Measurements from ENCODE around the gene ANK2. TPM values are rescaled to one million over a fixed set of nuclear protein-coding genes. Genes with fewer than 3 reads are reported as not detected.
"Not testable (repeated sequence)": the region's sequence is repeated elsewhere in the genome, so short reads cannot be mapped to it uniquely, and the experiment has no call there.

ANK2 gene
- total RNA-seq, 1 experiment from 2014 or later: 5.6 TPM

- Histone ChIP-seq H3K9ac (ENCODE audit: low read length) (no peak overlapping the region), H4K20me1 (ENCODE audit: insufficient read depth) (no peaks in the 10 kb centered on the region), H3K79me2 (ENCODE audit: insufficient read depth, low read length) (no peaks in the 10 kb centered on the region), H3K27me3 (ENCODE audit: insufficient read depth, low read length) (no peaks in the 10 kb centered on the region), H3K9me2 (ENCODE audit: insufficient read depth) (no peaks in the 10 kb centered on the region), H2AFZ (ENCODE audit: low read depth, low read length, poor library complexity, severe bottlenecking) (no peak overlapping the region), H3K27ac (ENCODE audit: low read depth, low read length) (no peak overlapping the region), H3K4me1 (ENCODE audit: control insufficient read depth in 1 of 2, insufficient read depth in 2 of 2, low read length in 2 of 2) (peaks cover 0 to 8% of the 10 kb centered on the region in 2 experiments; a peak in 1 of 4 replicates), H3K4me2 (ENCODE audit: low read length) (no peak overlapping the region), H3K9me3 (ENCODE audit: control insufficient read depth in 1 of 2, insufficient read depth in 1 of 2, low read depth in 1 of 2, low read length in 2 of 2) (no peaks in the 10 kb centered on the region), H3K4me3 (replicated peaks in 1 of 2; ENCODE audit: low read depth in 1 of 2, low read length in 2 of 2) (no peak overlapping the region), H3K36me3 (ENCODE audit: control insufficient read depth in 1 of 2, insufficient read depth in 2 of 2, low read length in 2 of 2) (no peaks in the 10 kb centered on the region)
- intact Hi-C loops (cut with micrococcal nuclease): no loop called here
- RAD21 ChIA-PET (ENCODE audit: low non-redundant PET in 1 of 2, low total read pairs in 2 of 2, uncharacterized antibody in 2 of 2, unreplicated experiment in 2 of 2): no interaction called here
- CTCF ChIA-PET: no interaction called here
- BruUV-seq (replicated peaks): no TSS peak
- DNase-seq (ENCODE audit: low read depth, low spot score): no peak
- TF ChIP-seq SRF (IDR thresholded peaks at IDR 0.05; ENCODE audit: low read depth): no peak
- TF ChIP-seq SP1 (IDR thresholded peaks at IDR 0.05; ENCODE audit: low read depth): no peak
- ATAC-seq: no peak
- POLR2A ChIA-PET: no interaction called here
Observed at GRCh38 chr4:113065629-113066028, 16.2 kb downstream of the ANK2 start.

DNA sequence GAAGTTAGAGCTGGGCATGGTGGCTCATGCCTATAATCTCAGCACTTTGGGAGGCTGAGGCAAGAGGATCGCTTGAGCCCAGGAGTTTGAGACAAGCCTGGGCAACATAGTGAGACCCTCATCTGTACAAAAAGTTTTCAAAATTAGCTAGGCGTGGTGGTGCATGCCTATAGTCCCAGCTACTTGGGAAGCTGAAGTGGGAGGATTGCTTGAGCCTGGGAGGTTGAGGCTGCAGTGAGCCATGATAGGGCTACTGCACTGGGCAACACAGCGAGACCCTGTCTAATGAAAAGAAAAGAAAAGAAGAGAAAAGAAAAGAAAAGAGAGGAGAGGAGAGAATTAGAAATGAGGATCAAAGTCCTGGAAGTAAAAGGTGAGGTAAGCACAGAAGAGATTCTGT lies 19.3 kb downstream of the ANK2 start:
- H3K9me3 ChIP-seq (ENCODE audit: control insufficient read depth in 1 of 2, insufficient read depth in 1 of 2, low read depth in 1 of 2, low read length in 2 of 2); H3K36me3 ChIP-seq (ENCODE audit: control insufficient read depth in 1 of 2, insufficient read depth in 2 of 2, low read length in 2 of 2); DNase-seq (ENCODE audit: low read depth, low spot score); POLR2A ChIA-PET; H3K27ac ChIP-seq (ENCODE audit: low read depth, low read length); H3K4me1 ChIP-seq (ENCODE audit: control insufficient read depth in 1 of 2, insufficient read depth in 2 of 2, low read length in 2 of 2); RAD21 ChIA-PET (ENCODE audit: low non-redundant PET in 1 of 2, low total read pairs in 2 of 2, uncharacterized antibody in 2 of 2, unreplicated experiment in 2 of 2); H3K79me2 ChIP-seq (ENCODE audit: insufficient read depth, low read length); H3K9me2 ChIP-seq (ENCODE audit: insufficient read depth); intact Hi-C loops (cut with micrococcal nuclease); ATAC-seq; H3K4me2 ChIP-seq (ENCODE audit: low read length); H3K27me3 ChIP-seq (ENCODE audit: insufficient read depth, low read length); H3K9ac ChIP-seq (ENCODE audit: low read length); CTCF ChIA-PET; H2AFZ ChIP-seq (ENCODE audit: low read depth, low read length, poor library complexity, severe bottlenecking); H3K4me3 ChIP-seq (replicated peaks in 1 of 2; ENCODE audit: low read depth in 1 of 2, low read length in 2 of 2); BruUV-seq (replicated peaks); H4K20me1 ChIP-seq (ENCODE audit: insufficient read depth): not testable (repeated sequence)

DNA sequence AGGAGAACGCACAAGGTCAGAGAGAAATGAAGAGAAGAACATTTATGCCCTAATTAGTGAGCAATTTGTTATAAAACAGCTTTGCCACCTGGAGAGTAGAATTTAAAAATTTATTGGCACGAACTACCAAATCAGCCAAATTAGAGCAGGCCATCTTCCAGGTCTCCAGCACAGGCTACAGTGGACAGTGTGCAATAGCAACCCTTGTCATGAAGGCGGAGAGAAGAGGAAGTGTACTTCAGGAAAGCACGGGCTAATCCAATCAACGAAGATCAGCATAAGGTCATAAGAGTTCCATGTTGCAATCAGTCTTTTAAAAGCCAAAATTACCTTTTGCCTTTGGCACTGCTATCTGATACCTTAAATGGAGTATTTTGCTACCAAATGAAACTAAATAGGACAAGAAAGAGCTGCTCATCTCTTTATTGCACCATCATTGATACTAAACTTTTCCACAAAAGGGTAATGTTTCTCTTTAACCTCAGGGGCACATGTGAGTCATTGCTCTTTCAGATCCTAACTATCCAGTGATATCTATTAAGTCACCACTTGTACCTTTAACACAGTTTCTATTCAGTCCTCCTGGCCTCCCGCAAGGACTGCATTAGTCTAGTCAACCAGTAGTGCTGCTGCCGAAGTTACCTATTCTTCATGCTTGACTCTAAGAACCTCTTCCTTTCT lies 19.9 kb downstream of the ANK2 start:
- peaks cover 0 to 8% of the 10 kb centered on the region in 2 experiments; a peak in 1 of 4 replicates for H3K4me1 ChIP-seq (ENCODE audit: control insufficient read depth in 1 of 2, insufficient read depth in 2 of 2, low read length in 2 of 2)
- H3K36me3 ChIP-seq (ENCODE audit: control insufficient read depth in 1 of 2, insufficient read depth in 2 of 2, low read length in 2 of 2): no peaks in the 10 kb centered on the region
- no peaks in the 10 kb centered on the region for H3K27me3 ChIP-seq (ENCODE audit: insufficient read depth, low read length)
- ChIA-PET CTCF (no interaction called here), RAD21 (ENCODE audit: low non-redundant PET in 1 of 2, low total read pairs in 2 of 2, uncharacterized antibody in 2 of 2, unreplicated experiment in 2 of 2) (no interaction called here), POLR2A (no interaction called here)
- no peak overlapping the region; the same call in 1 of the 2 replicates for H3K4me2 ChIP-seq (ENCODE audit: low read length)
- ATAC-seq (peak; percentile 55; the same call in 1 of the 2 replicates), DNase-seq (ENCODE audit: low read depth, low spot score) (no peak)
- no TSS peak for BruUV-seq (replicated peaks)
- H3K9me2 ChIP-seq (ENCODE audit: insufficient read depth): no peaks in the 10 kb centered on the region
- no peak overlapping the region for H2AFZ ChIP-seq (ENCODE audit: low read depth, low read length, poor library complexity, severe bottlenecking)
- H3K79me2 ChIP-seq (ENCODE audit: insufficient read depth, low read length): no peaks in the 10 kb centered on the region
- H3K4me3 ChIP-seq (replicated peaks in 1 of 2; ENCODE audit: low read depth in 1 of 2, low read length in 2 of 2): no peak overlapping the region
- no peaks in the 10 kb centered on the region for H4K20me1 ChIP-seq (ENCODE audit: insufficient read depth)
- H3K27ac ChIP-seq (ENCODE audit: low read depth, low read length): no peak overlapping the region
- TF ChIP-seq CEBPB (IDR thresholded peaks at IDR 0.05; ENCODE audit: low read depth): peak; percentile 39; the same call in 1 of the 2 replicates
- TF ChIP-seq, protein P1, sequence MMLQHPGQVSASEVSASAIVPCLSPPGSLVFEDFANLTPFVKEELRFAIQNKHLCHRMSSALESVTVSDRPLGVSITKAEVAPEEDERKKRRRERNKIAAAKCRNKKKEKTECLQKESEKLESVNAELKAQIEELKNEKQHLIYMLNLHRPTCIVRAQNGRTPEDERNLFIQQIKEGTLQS (IDR thresholded peaks at IDR 0.05): no peak
- intact Hi-C loops (cut with micrococcal nuclease): no loop called here
- no peaks in the 10 kb centered on the region for H3K9me3 ChIP-seq (ENCODE audit: control insufficient read depth in 1 of 2, insufficient read depth in 1 of 2, low read depth in 1 of 2, low read length in 2 of 2)
- H3K9ac ChIP-seq (ENCODE audit: low read length): no peak overlapping the region
